OCI-LY3 (cell line): ENCODE measurements around the gene TDRD15.

Experiments used
- EZH2phosphoT487 ChIP-seq: fragments of 200-600 bp; shearing (Covaris generic); IDR thresholded peaks from 2 replicates; pipeline ENCODE4 v1.6.1; 2018; ENCODE audit warnings: antibody characterized with exemption, mixed run types, low read depth
- TF ChIP-seq, protein P1 (sequence below): fragments of 200-600, 300-600 bp; sonication (generic); IDR thresholded peaks from 2 replicates; pipeline ENCODE4 v1.5.1; 2014; ENCODE audit warnings: antibody characterized with exemption, low read length, low read depth

DNA sequence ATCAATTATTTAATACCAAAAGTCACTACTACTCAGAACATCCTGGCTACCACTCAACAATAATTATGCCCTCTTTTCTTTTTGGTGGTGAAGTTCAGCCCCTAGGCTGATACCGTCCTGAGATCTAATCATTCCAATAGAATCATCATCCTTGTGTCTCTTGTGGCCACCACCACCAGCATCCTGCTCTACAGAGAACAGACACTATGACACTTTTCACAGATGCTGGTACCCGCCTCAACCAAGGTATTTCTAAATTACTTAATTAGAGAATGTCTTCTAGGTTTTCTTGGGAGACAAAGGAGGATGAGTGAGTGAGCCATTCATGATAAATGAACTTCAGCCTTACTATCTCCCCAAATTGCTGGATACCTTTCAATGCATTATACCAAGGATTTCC, 60.0 kb downstream of the TDRD15 start:
- TF ChIP-seq, protein P1, sequence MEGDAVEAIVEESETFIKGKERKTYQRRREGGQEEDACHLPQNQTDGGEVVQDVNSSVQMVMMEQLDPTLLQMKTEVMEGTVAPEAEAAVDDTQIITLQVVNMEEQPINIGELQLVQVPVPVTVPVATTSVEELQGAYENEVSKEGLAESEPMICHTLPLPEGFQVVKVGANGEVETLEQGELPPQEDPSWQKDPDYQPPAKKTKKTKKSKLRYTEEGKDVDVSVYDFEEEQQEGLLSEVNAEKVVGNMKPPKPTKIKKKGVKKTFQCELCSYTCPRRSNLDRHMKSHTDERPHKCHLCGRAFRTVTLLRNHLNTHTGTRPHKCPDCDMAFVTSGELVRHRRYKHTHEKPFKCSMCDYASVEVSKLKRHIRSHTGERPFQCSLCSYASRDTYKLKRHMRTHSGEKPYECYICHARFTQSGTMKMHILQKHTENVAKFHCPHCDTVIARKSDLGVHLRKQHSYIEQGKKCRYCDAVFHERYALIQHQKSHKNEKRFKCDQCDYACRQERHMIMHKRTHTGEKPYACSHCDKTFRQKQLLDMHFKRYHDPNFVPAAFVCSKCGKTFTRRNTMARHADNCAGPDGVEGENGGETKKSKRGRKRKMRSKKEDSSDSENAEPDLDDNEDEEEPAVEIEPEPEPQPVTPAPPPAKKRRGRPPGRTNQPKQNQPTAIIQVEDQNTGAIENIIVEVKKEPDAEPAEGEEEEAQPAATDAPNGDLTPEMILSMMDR, result no peak
- no peak for TF ChIP-seq EZH2phosphoT487
